Measurements from ENCODE around the gene GABBR2.

DNA sequence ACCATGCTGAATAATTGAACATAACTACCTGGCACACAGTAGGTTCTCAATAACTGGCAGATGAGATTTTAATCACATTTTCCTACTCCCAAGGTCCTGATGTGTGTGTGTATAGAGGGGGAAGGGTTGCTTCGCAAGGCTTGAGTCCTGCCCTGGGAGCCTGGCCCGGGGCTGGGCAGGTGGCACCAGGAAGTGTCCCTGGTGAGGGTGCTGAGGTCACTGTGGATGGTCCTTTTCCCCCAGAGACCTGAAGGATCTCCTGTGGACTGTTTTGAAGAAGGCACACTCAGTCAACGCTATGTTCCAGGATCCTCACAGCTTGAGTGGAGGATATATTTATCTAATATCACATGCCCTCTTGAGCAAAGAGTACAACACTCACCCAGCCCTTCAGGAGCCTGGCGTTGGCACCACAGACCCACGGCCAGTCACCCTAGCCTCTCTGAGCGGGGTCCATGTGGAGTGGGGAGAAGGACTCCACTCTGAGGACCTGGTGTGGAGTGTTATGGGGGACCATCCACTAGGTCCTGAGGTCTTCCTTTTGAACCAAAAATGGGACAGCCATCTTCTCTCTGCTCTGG, 177.8 kb downstream of the GABBR2 start:
- no peak for TF ChIP-seq POLR2A (IDR thresholded peaks at IDR 0.05; ENCODE audit: low read depth, low read length)
- TF ChIP-seq POLR2AphosphoS5 (IDR thresholded peaks at IDR 0.05; ENCODE audit: low read depth, low read length): no peak
- TF ChIP-seq TAF1 (IDR thresholded peaks at IDR 0.05; ENCODE audit: borderline replicate concordance, low read depth, low read length): no peak

Data from GM12892 (cell line).